ENCODE measurements around the gene RAB36.

- no peak for TF ChIP-seq CTCF (IDR thresholded peaks at IDR 0.05; ENCODE audit: poor library complexity)
- no peak for TF ChIP-seq EZH2phosphoT487 (IDR thresholded peaks at IDR 0.05; ENCODE audit: low read depth, severe bottlenecking, unreplicated experiment)
Measured at GRCh38 chr22:23149743-23150238, 4.5 kb downstream of the RAB36 start.
